SK-N-SH (cell line): ENCODE results near the gene SERPINA1.

Experiments
- EP300 ChIP-seq, 2 experiments: IDR thresholded peaks; 2 replicates each; pipeline versions ENCODE4 v1.4.0 to v1.6.1; 2012; ENCODE audit warnings: borderline replicate concordance in 1 of 2, low read depth in 1 of 2, low read length in 1 of 2
- JUND ChIP-seq: IDR thresholded peaks from 2 replicates; pipeline ENCODE4 v1.4.0; 2012
- POLR2AphosphoS5 ChIP-seq: IDR thresholded peaks from 2 replicates; pipeline ENCODE4 v1.6.1; 2012; ENCODE audit warnings: low read depth, low read length
- TAF1 ChIP-seq: IDR thresholded peaks from 2 replicates; pipeline ENCODE4 v1.6.1; 2012; ENCODE audit warnings: low read depth, mild to moderate bottlenecking, low read length, moderate library complexity, borderline replicate concordance
- TF ChIP-seq, protein P1 (sequence below): fragments of 150-350 bp; IDR thresholded peaks from 2 replicates; pipeline ENCODE4 v1.6.1; 2017; ENCODE audit warnings: antibody characterized with exemption, low read length, low read depth, borderline replicate concordance
- TF ChIP-seq, protein P2 (sequence below): fragments of 200-600 bp; sonication (generic); IDR thresholded peaks from 2 replicates; pipeline ENCODE4 v1.6.1; 2017; ENCODE audit warnings: antibody characterized with exemption, mild to moderate bottlenecking, moderate library complexity

DNA sequence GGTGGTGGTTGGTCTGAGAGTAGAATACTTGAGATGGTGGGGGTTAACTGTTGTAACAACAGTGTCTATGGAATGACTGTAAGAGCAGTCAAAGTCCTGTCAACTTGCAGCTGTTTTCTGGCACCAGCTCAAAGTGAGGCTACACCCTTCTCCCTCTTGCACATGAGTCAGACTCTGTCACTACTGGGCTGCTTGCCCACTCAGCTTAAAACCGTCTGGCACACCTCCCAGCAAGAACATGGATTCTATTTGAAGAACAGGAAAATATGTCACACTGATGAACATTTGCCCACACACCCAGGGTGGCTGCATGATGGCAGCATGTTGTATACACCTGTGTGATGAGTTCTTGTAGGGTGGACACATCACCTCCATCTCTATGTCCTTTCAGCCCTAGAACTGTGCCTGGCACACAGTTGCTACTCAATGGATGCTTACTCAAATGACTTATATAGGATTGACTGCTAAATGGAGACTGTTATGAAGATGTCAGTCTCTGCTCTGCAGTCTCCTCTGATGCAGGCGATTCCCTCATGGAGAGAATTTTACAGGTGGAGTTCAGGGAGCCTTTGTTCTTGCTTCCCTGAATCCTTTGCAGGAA, 46.0 kb downstream of the SERPINA1 start:
- TF ChIP-seq TAF1 (peak; percentile 12; the same call in 1 of the 2 replicates), JUND (peak; percentile 95), EP300 (IDR thresholded peaks at IDR 0.05; ENCODE audit: borderline replicate concordance in 1 of 2, low read depth in 1 of 2, low read length in 1 of 2) (peak in 1 of 2 experiments; percentile 93; a peak in 2 of 4 replicates), POLR2AphosphoS5 (peak; percentile 65; the same call in 1 of the 2 replicates)
- TF ChIP-seq, protein P1, sequence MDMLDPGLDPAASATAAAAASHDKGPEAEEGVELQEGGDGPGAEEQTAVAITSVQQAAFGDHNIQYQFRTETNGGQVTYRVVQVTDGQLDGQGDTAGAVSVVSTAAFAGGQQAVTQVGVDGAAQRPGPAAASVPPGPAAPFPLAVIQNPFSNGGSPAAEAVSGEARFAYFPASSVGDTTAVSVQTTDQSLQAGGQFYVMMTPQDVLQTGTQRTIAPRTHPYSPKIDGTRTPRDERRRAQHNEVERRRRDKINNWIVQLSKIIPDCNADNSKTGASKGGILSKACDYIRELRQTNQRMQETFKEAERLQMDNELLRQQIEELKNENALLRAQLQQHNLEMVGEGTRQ = no peak
- TF ChIP-seq, protein P2, sequence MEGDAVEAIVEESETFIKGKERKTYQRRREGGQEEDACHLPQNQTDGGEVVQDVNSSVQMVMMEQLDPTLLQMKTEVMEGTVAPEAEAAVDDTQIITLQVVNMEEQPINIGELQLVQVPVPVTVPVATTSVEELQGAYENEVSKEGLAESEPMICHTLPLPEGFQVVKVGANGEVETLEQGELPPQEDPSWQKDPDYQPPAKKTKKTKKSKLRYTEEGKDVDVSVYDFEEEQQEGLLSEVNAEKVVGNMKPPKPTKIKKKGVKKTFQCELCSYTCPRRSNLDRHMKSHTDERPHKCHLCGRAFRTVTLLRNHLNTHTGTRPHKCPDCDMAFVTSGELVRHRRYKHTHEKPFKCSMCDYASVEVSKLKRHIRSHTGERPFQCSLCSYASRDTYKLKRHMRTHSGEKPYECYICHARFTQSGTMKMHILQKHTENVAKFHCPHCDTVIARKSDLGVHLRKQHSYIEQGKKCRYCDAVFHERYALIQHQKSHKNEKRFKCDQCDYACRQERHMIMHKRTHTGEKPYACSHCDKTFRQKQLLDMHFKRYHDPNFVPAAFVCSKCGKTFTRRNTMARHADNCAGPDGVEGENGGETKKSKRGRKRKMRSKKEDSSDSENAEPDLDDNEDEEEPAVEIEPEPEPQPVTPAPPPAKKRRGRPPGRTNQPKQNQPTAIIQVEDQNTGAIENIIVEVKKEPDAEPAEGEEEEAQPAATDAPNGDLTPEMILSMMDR = no peak
